NK-92 (cell line): ENCODE data around the gene ANKRD33B.
"Not testable (repeated sequence)": the region's sequence is repeated elsewhere in the genome, so short reads cannot be mapped to it uniquely, and the experiment has no call there.

ENCODE experiments used
- DNase-seq: peaks from one replicate; lab custom pipeline; 2025; ENCODE audit not compliant: unreplicated experiment; lab: John Stamatoyannopoulos, UW

Gene ANKRD33B

DNA sequence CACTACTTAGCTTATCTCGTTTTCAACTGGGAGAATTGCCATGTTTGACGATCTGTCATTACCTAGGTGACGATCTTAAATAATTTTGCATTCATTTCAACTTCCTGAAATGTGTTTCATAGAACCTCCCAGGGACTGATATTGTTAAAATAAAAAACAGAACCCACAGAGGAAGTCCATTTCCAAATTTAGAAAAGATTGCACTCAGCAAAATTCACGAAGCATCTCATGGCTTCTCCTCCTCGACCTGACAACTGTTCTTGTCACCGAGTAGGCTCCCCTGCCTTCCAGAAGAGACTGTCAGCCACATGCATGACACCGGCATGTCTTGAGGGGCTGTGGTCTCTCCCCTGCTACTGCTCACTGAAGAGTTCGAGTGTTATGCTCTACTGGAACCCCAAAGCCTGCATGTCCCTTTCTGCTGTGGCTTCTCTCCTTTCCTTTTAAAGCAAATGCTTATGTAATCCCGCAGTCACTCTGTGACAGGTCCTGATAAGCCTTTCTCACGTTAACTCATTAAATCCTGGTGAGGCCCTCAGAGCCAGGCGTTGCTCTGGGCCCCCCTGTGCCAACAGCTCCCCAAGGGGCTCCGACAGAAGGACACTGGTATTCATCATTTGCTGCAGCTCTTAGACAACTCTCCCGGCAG lies 26.8 kb upstream of the ANKRD33B start:
- no peak for DNase-seq

DNA sequence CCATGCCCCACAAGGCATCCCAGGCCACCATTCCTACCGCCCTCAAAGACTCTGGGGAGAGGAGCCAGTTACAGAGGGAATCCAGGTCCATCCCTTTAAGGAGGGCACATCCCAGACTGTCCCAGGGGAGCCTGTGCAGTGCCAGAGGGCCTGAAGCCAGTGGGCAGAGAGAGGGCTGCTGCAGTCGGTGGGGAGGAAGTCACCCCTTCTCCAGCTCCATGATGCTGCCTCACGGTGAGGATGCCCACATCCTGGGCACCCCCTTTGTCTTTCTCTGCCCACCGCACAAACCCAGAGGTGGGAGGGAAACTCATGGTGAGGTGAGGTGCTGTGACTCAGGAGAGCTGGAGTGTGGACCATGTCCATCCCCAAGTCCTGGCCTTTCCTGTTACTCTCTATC lies 26.2 kb upstream of the ANKRD33B start:
- no peak for DNase-seq

DNA sequence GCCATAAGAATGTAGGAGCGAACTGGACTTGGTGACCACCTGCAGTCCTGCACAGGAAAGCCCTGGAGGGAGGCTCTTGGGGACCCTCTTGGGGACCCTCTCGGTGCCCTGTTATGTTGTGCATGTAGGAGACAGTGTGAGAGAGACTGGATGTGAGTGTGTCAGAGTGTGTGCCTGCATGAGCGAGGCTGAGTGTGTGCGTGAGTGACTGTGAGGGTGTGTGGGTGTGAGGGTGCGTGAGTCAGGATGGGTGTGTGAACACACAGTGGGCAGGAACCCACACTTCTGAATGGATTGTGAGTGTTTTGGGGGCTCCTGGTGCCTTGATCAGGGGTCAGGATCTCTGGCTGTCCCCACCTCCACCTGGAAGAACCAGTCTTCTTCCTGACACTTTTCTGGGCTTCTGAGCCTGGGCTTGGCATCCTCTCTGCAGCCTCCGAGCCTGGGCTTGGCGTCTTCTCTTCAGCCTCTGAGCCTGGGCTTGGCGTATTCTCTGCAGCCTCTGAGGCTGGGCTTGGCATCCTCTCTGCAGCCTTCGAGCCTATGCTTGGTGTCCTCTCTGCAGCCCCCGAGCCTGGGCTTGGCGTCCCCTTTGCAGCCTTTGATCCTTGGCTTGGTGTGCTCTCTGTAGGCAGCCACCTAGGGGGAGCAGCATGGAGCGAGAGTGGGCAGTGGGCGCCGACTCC lies 25.6 kb upstream of the ANKRD33B start:
- DNase-seq = no peak

DNA sequence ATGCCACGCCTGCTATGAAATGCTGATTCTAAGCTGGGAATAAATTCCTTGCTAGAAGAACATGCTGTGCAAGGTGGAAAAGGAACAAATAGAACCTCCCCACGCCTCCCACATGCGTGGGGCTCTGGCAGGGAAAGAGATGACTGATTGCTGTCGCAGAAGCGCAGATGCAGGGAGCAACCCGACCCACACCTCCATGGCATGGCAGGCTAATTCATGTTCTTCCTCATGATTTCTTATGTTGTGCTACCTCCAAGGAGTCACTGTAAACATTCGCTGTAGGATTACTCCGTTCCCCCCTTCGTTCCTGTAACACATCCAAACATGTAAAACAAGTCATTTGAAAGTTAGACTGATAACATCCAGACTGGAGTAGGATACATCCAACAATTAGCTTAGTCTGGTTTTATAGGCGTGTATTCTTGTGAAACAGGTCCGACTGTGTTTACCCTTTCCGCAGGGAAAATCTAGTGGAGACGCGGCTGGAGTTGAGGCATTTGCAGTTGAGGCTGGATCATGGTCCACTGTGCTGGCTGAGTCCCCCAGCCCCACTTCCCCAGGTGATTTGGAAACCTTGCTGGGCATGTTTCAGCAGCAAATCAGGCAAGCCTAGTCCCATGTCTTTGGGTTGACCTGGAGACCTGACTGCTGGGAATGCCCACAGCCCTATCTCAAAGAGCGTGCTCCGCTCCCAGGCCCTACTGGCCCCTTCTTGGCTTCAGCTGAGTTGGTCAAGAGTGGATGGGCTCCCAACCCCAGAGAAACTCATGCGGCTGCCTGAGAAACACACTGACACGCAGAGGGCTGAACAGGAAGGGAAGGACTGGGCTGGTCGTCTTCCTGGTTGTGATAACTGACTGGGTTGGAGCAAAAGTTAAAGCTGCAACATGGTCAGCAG lies 24.8 kb upstream of the ANKRD33B start:
- no peak for DNase-seq

DNA sequence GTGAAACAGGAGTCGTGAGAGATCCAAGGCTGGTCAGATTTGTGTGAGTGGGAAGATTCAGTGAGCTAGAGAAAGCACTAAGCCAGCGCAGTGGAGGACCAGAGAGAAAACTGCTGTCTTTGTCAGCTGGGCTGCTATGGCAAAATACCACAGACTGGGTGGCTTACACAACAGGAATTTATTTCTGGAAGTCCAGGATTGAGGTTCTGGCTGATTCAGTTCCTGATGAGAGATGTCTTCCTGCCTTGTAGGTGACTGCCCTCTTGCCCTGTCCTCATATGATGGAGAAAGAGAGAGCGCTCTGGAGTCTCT lies 24.2 kb upstream of the ANKRD33B start:
- DNase-seq = no peak

DNA sequence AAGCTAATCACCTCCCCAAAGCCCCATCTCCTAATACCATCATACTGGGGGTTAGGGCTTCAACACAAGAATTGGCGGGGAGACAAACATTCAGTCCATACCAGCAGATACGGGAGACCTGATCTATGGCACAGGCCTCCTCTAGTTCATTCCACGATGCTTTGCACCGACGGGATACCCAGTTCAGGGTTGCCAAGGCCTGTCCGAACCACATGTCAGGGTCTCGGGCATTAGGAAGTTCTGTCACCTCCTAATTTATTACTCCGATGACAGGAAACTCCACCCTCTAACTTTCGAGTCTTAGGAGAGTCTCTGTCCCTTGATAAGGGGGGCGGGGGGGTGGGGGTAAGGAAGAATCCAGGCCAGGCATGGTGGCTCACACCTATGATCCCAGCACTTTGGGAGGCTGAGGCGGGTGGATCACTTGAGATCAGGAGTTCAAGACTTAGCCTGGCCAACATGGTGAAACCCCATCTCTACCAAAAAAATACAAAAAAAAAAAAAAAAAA lies 23.8 kb upstream of the ANKRD33B start:
- DNase-seq = no peak

DNA sequence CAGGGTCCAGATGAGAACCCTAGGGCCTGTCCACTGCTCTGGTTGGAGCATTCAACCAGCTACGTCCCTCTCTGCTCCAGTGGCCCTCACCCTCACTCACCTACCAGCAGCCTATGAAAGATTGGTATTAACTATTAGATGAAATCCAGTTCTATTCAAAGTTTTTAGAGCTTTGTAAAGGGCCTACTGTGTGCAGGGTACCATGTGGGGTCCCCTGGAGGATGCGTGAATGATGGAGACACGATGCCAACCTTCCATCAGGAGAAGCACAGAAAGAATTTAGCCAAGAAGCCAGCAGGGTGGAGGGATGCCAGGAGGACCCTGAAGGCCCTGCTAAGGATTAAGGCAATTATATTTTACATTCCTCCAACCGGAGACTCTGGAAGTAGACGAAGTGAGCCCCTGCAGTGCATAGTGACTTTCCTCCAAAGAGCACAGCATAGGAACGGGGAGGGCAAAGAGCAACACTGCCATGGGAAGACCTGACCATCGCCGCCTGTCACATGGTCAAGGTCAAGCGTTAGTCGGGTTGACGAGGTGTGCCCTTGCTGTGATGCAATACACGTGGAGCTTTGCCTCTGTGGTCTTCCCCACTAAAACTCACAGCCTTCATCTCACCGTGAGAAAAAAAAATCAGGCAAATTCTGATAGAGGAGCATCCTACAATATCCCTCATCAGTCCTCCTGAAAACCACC lies 22.8 kb upstream of the ANKRD33B start:
- DNase-seq = no peak

DNA sequence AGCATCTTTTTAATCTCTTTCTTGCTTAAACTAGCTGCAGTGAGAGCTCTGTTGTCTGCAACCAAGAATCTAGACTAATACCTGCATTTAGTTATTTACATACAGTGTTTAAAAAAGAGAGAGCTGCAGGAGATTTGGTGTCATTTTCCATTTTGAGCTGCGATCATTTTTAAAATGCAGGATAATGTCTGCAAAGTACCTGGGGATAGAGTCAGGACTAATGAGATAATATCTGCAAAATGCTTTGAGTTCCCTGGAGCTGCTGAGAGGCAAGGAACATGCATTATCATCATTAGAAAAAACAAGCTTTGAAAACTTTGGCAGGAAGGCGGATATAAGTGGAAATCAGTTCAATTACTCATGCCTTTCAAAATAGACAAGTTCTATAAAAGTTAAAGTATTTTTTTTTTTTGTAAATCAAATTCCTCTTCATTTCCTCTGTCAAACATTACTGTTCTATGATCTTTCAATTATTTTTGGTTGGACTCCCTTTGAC lies 21.8 kb upstream of the ANKRD33B start:
- no peak for DNase-seq

DNA sequence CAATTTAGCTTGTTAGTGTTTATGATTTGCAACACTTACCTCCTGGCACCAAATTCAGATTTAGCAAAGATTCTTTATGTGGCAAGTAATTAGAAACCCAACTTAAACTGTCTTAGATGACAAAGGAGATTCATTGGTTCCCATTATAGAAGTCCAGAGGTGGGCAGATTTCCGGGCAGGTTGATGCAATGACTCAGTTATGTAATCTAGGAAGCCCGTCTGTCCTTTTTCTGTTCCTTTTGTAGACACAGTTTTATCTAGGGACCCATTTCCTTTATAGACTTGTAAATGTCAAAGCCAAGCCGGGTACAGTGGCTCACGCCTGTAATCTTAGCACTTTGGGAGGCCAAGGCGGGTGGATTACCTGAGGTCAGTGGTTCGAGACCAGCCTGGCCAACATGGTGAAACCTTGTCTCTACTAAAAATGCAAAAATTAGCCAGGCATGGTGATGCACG lies 20.3 kb upstream of the ANKRD33B start:
- no peak for DNase-seq

DNA sequence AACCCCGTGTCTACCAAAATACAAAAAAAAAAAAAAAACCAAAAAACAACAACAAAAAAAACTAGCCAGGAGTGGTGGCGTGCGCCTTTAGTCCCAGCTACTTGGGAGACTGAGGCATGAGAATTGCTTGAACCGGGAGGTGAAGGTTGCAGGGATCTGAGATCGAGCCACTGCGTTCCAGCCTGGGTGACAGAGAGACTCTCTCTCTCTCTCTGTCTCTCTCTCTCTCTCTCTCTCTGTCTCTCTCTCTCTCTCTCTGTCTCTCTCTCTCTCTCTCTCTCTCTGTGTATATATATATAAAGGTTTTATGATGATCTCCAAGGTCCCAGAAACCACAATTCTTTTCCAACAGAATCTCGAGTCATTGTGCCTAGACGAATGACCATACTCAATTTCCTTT lies 18.8 kb upstream of the ANKRD33B start:
- no peak for DNase-seq

DNA sequence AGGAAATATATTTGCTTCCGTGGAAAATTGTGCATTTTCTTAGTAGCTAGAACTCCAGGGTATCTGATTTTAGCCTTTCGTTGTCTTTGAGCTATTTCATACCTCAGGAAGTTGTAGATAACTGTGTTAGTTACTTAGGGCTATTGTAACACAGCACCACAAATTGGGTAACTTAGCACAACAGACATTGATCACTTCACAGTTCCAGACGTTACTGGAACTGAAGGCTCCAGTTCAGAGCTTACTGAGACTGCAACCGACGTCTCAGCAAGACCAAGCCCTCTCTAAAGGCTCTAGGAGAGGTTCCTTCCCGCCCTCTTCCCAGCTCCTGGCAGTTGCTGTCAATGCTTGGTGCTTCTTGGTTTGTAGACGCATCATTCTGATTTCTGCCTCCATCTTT lies 17.7 kb upstream of the ANKRD33B start:
- no peak for DNase-seq

DNA sequence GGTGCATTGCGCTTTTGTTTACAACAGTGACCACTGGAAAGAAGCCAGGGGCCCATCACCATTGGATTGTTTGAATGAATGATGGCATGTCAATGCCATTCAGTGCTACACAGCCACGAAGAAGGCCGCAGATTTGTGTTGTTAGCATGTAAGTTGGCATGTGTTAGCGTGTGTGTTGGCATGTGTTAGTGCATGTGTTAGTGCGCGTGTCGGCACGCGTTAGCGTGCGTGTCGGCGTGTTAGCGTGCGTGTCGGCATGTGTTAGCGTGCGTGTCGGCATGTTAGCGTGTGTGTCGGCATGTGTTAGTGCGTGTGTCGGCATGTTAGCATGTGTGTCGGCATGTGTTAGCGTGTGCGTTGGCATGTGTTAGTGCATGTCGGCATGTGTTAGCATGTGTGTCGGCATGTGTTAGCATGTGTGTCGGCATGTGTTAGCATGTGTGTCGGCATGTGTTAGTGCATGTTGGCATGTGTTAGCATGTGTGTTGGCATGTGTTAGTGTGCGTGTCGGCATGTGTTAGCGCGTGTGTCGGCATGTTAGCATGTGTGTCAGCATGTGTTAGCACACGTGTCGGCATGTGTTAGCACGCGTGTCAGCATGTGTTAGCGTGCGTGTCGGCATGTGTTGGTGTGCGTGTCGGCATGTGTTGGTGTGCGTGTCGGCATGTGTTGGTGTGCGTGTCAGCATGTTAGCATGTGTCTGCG lies 15.3 kb upstream of the ANKRD33B start:
- no peak for DNase-seq

DNA sequence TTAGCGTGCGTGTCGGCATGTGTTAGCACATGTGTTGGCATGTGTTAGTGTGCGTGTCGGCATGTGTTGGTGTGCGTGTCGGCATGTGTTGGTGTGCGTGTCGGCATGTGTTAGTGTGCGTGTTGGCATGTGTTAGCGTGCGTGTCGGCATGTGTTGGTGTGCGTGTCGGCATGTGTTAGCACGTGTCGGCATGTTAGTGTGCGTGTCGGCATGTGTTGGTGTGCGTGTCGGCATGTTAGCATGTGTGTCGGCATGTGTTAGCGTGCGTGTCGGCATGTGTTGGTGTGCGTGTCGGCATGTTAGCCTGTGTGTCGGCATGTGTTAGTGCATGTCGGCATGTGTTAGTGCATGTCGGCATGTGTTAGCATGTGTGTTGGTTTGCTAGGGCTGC lies 14.8 kb upstream of the ANKRD33B start:
- DNase-seq = not testable (repeated sequence)

DNA sequence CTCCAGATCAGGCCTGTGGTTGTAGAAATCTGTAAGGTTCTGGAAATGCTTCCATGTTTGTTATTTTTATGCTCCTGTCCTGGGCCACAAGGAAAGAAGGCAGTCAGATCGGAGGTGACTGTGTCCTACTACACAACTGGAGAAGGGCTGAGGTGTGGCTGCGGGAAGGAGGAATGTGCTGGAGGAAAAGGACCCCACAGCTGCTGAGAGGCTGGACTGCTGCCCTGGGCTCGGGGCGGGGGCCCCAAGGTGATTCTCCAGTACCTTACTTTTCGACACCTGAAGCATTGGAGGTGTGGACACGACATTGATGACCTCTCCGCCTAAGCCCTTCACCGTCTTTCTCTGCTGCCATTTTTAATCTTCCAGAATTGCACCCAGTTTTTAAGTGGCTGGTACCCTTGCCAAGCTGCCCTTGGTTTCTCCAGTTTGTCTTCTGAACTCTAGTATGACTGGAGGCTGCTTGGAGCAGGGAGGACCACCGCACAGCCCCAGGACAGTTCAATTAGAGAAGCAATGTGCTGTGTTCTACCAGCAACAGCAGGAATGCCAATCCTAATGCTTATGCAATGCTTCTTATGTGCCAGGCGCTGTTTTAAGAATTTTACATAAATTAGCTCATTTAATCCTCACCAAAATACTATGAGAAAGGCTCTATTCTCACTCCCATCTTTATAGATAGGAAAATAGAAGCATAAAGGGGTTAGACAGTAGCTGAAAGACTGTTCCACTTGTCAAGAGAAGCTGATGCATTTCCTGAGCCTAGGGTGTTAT lies 13.5 kb upstream of the ANKRD33B start:
- no peak for DNase-seq

DNA sequence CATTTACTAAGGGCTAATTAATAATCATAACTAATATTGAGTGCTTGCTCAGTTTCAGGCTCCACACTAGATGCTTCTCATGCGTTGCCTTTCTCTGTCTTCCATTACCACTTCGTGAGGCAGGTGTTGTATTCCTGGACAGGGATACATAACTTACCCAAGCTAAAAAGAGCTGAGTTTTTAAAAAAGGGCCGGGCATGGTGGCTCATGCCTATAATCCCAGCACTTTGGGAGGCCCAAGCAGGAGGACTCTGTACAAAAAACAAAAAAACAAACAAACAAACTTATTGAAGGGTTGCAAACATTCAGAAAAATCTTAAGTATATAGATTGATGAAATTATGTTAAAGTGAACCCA lies 12.1 kb upstream of the ANKRD33B start:
- no peak for DNase-seq

DNA sequence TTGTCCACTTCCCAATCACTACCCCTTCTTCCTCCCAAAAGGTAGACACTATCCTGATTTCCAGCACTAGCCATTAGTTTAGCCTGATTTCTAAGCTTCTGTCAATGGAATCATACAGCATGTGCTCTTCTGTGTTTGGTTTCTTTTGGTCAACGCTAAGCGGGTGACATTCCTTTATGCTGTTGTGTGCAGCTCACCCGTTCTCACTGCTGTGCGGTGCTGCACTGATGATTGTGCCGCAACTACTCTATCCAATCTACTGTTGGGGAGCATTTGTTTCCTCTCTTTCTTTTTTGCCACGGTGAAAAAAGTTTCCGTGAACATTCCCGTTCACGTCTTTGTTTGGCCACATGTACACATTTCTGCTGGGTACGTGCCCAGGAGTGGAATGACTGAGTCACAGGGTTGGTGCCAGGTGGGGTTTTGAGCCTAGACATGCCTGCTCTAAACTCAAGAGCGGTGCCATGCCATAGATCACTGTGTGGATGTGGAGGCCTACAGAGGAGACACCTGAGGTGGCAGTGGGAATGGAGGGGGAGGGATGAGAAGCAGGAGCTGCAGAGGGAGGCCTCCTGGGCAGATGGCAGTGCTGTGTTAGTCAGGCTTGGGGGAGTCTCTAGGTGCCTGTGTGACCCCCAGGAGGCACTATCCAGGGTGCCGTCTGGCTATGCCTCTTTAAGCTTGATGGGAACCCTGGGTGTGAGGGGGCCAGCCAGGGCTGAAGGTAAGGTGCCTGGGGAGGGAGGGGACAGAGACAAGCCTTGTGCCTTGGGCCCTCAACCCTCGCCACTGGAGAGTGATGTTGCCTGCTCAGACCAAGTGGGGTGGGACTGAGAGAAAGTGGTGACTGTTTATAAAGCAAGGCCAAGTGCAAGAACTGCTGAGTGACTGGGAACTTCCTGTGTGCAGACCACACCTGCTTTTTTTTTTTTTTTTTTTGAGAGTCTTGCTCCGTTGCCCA lies 11.4 kb upstream of the ANKRD33B start:
- no peak for DNase-seq

DNA sequence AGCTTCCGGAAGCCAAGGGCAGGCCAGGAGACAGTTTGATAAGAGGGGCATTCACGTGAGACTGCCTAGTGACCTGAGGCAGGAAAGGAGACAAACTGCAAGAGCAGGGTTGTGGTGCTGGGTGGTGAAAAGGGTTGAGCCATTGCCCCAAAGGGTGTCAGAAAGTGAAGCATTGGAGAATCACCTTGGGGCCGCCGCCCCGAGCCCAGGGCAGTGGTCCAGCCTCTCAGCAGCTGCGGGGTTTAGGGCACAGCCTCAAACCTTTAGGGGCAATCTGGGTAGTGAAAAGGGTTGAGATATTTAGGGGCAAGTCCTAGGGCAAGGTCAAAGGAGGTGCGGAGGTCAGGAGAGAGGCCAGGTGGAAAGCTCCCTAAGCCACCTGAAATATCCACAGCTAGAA lies 10.4 kb upstream of the ANKRD33B start:
- no peak for DNase-seq

DNA sequence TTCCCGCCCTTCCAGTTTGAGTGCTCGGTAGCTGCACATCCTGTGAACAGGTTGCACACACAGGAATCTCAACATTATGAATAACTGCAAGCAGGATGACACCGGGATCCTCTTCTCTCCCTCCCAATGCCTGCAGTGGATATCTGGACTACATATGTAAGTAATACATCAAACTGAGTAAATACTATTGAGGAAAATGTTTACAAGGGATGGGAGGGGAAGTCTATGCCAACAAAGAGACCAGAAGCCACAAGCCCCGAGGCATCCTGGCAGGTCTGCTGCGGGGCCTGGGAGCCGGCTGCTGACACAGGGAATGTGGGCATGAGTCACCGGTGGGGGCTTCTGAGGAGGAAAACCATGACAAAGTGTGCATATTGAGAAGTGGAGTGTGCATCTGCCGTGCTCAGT lies 8.6 kb upstream of the ANKRD33B start:
- DNase-seq = no peak
